GM10266 (cell line): ENCODE results near the gene DYDC1.

Experiments
- DNase-seq: peaks from one replicate; pipeline ENCODE4 v3.0.0; 2012; ENCODE audit errors: extremely low spot score
- CTCF ChIP-seq: IDR thresholded peaks from 2 replicates; pipeline ENCODE4 v1.5.1; 2012; ENCODE audit warnings: mild to moderate bottlenecking, low read depth; ENCODE audit not compliant: control insufficient read depth, insufficient read depth; ENCODE audit errors: missing control alignments

DYDC1 gene

GRCh38 chr10:80344276-80344675 is 12.3 kb downstream of the DYDC1 start:
- TF ChIP-seq CTCF = no peak
- DNase-seq = no peak

GRCh38 chr10:80333983-80334382 is 22.6 kb downstream of the DYDC1 start:
- no peak for TF ChIP-seq CTCF
- DNase-seq = no peak

- TF ChIP-seq CTCF = no peak
- DNase-seq = no peak
These were observed 31.6 kb downstream of the DYDC1 start for GRCh38 chr10:80324891-80325364.

GRCh38 chr10:80324086-80324485 is 32.5 kb downstream of the DYDC1 start:
- no peak for TF ChIP-seq CTCF
- DNase-seq = no peak

- DNase-seq = no peak
- TF ChIP-seq CTCF = no peak
These were observed 33.2 kb downstream of the DYDC1 start for GRCh38 chr10:80323311-80323710.

- TF ChIP-seq CTCF = no peak
- no peak for DNase-seq
These were observed 33.8 kb downstream of the DYDC1 start for GRCh38 chr10:80322711-80323110.

- no peak for TF ChIP-seq CTCF
- no peak for DNase-seq
These were observed 34.4 kb downstream of the DYDC1 start for GRCh38 chr10:80322158-80322557.
